MG63 (cell line): Measurements from ENCODE around the gene DNTT. TPM values are rescaled to one million over a fixed set of nuclear protein-coding genes. Genes with fewer than 3 reads are reported as not detected.
"Not testable (repeated sequence)": the region's sequence is repeated elsewhere in the genome, so short reads cannot be mapped to it uniquely, and the experiment has no call there.

Experiments used
- DNase-seq: peaks from one replicate; pipeline ENCODE4 v3.0.0-alpha.2; 2020
- H3K27me3 ChIP-seq: fragments of 250-450 bp; sonication (Bioruptor Pico); 2 replicates; pipeline ENCODE4 v1.5.1; 2020; ENCODE audit warnings: mild to moderate bottlenecking, moderate library complexity
- H3K36me3 ChIP-seq: fragments of 250-450 bp; sonication (Bioruptor Pico); 2 replicates; pipeline ENCODE4 v1.5.1; 2020; ENCODE audit warnings: mild to moderate bottlenecking, moderate library complexity
- H3K4me3 ChIP-seq: fragments of 250-450 bp; sonication (Bioruptor Pico); 2 replicates; pipeline ENCODE4 v1.5.1; 2020; ENCODE audit warnings: mild to moderate bottlenecking, moderate library complexity
- H3K9me3 ChIP-seq: fragments of 250-450 bp; sonication (Bioruptor Pico); 2 replicates; pipeline ENCODE4 v1.5.1; 2020; ENCODE audit warnings: mild to moderate bottlenecking, moderate library complexity
- total RNA-seq: library from RNA; depleted of rRNA; stranded (reverse); fragments of >200 nt; shearing (Covaris generic); gene quantifications from 2 replicates; pipeline ENCODE4 v1.2.3, GENCODE V29; 2014; ENCODE audit warnings: low replicate concordance

The DNTT gene
- total RNA-seq, 1 experiment from 2014 or later: not detected

- no peak for DNase-seq
- H3K27me3 ChIP-seq: peaks cover 2% of the 10 kb centered on the region; the same call in 1 of the 2 replicates
- H3K9me3 ChIP-seq: no peaks in the 10 kb centered on the region
Observed at GRCh38 chr10:96292971-96293920, 11.0 kb upstream of the DNTT start.

GRCh38 chr10:96295475-96295874 is 8.8 kb upstream of the DNTT start:
- Histone ChIP-seq H3K36me3 (no peaks in the 10 kb centered on the region), H3K27me3 (peaks cover 5% of the 10 kb centered on the region; the same call in 1 of the 2 replicates), H3K9me3 (no peaks in the 10 kb centered on the region), H3K4me3 (no peak overlapping the region)
- DNase-seq: no peak

More at GRCh38 chr10:96292971-96293920, 11.0 kb upstream of the DNTT start:
- H3K36me3 ChIP-seq: no peaks in the 10 kb centered on the region
- no peak overlapping the region for H3K4me3 ChIP-seq

GRCh38 chr10:96297486-96297885 is 6.7 kb upstream of the DNTT start:
- H3K9me3 ChIP-seq: no peaks in the 10 kb centered on the region
- H3K36me3 ChIP-seq: no peaks in the 10 kb centered on the region
- H3K4me3 ChIP-seq: no peak overlapping the region
- DNase-seq: no peak
- H3K27me3 ChIP-seq: peaks cover 13% of the 10 kb centered on the region

GRCh38 chr10:96298362-96298761 is 5.9 kb upstream of the DNTT start:
- no peak for DNase-seq
- Histone ChIP-seq H3K9me3 (no peaks in the 10 kb centered on the region), H3K36me3 (no peaks in the 10 kb centered on the region), H3K27me3 (peaks cover 13% of the 10 kb centered on the region), H3K4me3 (no peak overlapping the region)

GRCh38 chr10:96299383-96299782 is 4.9 kb upstream of the DNTT start:
- no peak overlapping the region for H3K4me3 ChIP-seq
- H3K27me3 ChIP-seq: peaks cover 11% of the 10 kb centered on the region
- no peaks in the 10 kb centered on the region for H3K36me3 ChIP-seq
- no peak for DNase-seq
- no peaks in the 10 kb centered on the region for H3K9me3 ChIP-seq

- H3K27me3 ChIP-seq: peaks cover 11% of the 10 kb centered on the region
- DNase-seq: no peak
- H3K4me3 ChIP-seq: no peak overlapping the region
- no peaks in the 10 kb centered on the region for H3K36me3 ChIP-seq
- H3K9me3 ChIP-seq: no peaks in the 10 kb centered on the region
Observed at GRCh38 chr10:96301616-96302015, 2.6 kb upstream of the DNTT start.

GRCh38 chr10:96305019-96305418 is 785 bp downstream of the DNTT start:
- Histone ChIP-seq H3K36me3 (no peaks in the 10 kb centered on the region), H3K4me3 (no peak overlapping the region), H3K27me3 (peaks cover 8% of the 10 kb centered on the region), H3K9me3 (no peaks in the 10 kb centered on the region)
- DNase-seq: no peak

GRCh38 chr10:96306516-96306915 is 2.3 kb downstream of the DNTT start:
- peak; percentile 63 for DNase-seq
- Histone ChIP-seq H3K9me3 (no peaks in the 10 kb centered on the region), H3K27me3 (peaks cover 2% of the 10 kb centered on the region), H3K4me3 (no peak overlapping the region), H3K36me3 (no peaks in the 10 kb centered on the region)

GRCh38 chr10:96308854-96309253 is 4.6 kb downstream of the DNTT start:
- not testable (repeated sequence) for H3K9me3 ChIP-seq, DNase-seq, H3K4me3 ChIP-seq, H3K27me3 ChIP-seq, H3K36me3 ChIP-seq

GRCh38 chr10:96309628-96310320 is 5.5 kb downstream of the DNTT start:
- Histone ChIP-seq H3K36me3 (no peaks in the 10 kb centered on the region), H3K27me3 (no peaks in the 10 kb centered on the region; the same call in 1 of the 2 replicates), H3K9me3 (no peaks in the 10 kb centered on the region), H3K4me3 (no peak overlapping the region)
- no peak for DNase-seq

GRCh38 chr10:96310321-96310669 is 6.1 kb downstream of the DNTT start:
- Histone ChIP-seq H3K9me3 (no peaks in the 10 kb centered on the region), H3K27me3 (no peaks in the 10 kb centered on the region; the same call in 1 of the 2 replicates), H3K36me3 (no peaks in the 10 kb centered on the region), H3K4me3 (no peak overlapping the region)
- no peak for DNase-seq

GRCh38 chr10:96311180-96311715 is 7.0 kb downstream of the DNTT start:
- Histone ChIP-seq H3K9me3 (no peaks in the 10 kb centered on the region), H3K27me3 (no peaks in the 10 kb centered on the region; the same call in 1 of the 2 replicates), H3K36me3 (no peaks in the 10 kb centered on the region), H3K4me3 (no peak overlapping the region)
- no peak for DNase-seq

- no peaks in the 10 kb centered on the region for H3K27me3 ChIP-seq
- no peak overlapping the region for H3K4me3 ChIP-seq
- no peaks in the 10 kb centered on the region for H3K9me3 ChIP-seq
- no peaks in the 10 kb centered on the region for H3K36me3 ChIP-seq
- DNase-seq: no peak
Observed at GRCh38 chr10:96313344-96313743, 9.1 kb downstream of the DNTT start.

- DNase-seq: no peak
- Histone ChIP-seq H3K4me3 (no peak overlapping the region), H3K27me3 (no peaks in the 10 kb centered on the region), H3K36me3 (no peaks in the 10 kb centered on the region), H3K9me3 (no peaks in the 10 kb centered on the region)
Observed at GRCh38 chr10:96317067-96317833, 13.0 kb downstream of the DNTT start.

GRCh38 chr10:96319754-96320474 is 15.7 kb downstream of the DNTT start:
- no peak overlapping the region for H3K4me3 ChIP-seq
- H3K9me3 ChIP-seq: no peaks in the 10 kb centered on the region
- H3K36me3 ChIP-seq: no peaks in the 10 kb centered on the region
- no peak for DNase-seq
- no peaks in the 10 kb centered on the region for H3K27me3 ChIP-seq

- no peak for DNase-seq
- H3K27me3 ChIP-seq: no peaks in the 10 kb centered on the region; the same call in 1 of the 2 replicates
- no peaks in the 10 kb centered on the region for H3K9me3 ChIP-seq
- no peak overlapping the region for H3K4me3 ChIP-seq
- H3K36me3 ChIP-seq: no peaks in the 10 kb centered on the region
Observed at GRCh38 chr10:96321822-96322221, 17.6 kb downstream of the DNTT start.
